ENCODE measurements around the gene DBT.

GRCh38 chr1:100261686-100262085, 12.1 kb upstream of the DBT start:
- TF ChIP-seq, protein P1, sequence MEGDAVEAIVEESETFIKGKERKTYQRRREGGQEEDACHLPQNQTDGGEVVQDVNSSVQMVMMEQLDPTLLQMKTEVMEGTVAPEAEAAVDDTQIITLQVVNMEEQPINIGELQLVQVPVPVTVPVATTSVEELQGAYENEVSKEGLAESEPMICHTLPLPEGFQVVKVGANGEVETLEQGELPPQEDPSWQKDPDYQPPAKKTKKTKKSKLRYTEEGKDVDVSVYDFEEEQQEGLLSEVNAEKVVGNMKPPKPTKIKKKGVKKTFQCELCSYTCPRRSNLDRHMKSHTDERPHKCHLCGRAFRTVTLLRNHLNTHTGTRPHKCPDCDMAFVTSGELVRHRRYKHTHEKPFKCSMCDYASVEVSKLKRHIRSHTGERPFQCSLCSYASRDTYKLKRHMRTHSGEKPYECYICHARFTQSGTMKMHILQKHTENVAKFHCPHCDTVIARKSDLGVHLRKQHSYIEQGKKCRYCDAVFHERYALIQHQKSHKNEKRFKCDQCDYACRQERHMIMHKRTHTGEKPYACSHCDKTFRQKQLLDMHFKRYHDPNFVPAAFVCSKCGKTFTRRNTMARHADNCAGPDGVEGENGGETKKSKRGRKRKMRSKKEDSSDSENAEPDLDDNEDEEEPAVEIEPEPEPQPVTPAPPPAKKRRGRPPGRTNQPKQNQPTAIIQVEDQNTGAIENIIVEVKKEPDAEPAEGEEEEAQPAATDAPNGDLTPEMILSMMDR (IDR thresholded peaks at IDR 0.05) = no peak
- TF ChIP-seq POLR2A (IDR thresholded peaks at IDR 0.05) = no peak

Measured in right lobe of liver (tissue), 4 donors.